H9 (cell line): ENCODE measurements around the gene ACADSB. TPM values are rescaled to one million over a fixed set of nuclear protein-coding genes. Genes with fewer than 3 reads are reported as not detected.

Experiments used
- DNase-seq: peaks from one replicate; pipeline ENCODE4 v3.0.0-alpha.2; 2017
- H2AFZ ChIP-seq: one replicate; pipeline ENCODE4 v1.6.1; 2013; ENCODE audit warnings: mild to moderate bottlenecking, low read length, control low read depth, moderate library complexity
- H2AK5ac ChIP-seq: 2 replicates; pipeline ENCODE4 v1.6.1; 2013; ENCODE audit warnings: low read length, control low read depth, mixed read lengths; ENCODE audit not compliant: insufficient read length
- H2BK120ac ChIP-seq: one replicate; pipeline ENCODE4 v1.6.1; 2013; ENCODE audit warnings: low read depth, mild to moderate bottlenecking, low read length, control low read depth, inconsistent platforms; ENCODE audit not compliant: poor library complexity, severe bottlenecking
- H2BK12ac ChIP-seq: 2 replicates; pipeline ENCODE4 v1.6.1; 2013; ENCODE audit warnings: low read length, control low read depth, mixed read lengths, low read depth; ENCODE audit not compliant: insufficient read length
- H2BK15ac ChIP-seq: 2 replicates; pipeline ENCODE4 v1.6.1; 2013; ENCODE audit warnings: low read depth, low read length, control low read depth
- H2BK20ac ChIP-seq: one replicate; pipeline ENCODE4 v1.6.1; 2013; ENCODE audit warnings: low read depth, mild to moderate bottlenecking, low read length, control low read depth, inconsistent platforms; ENCODE audit not compliant: poor library complexity, severe bottlenecking
- H2BK5ac ChIP-seq: 2 replicates; pipeline ENCODE4 v1.6.1; 2013; ENCODE audit warnings: low read length, control low read depth, mixed read lengths; ENCODE audit not compliant: insufficient read length
- H3K14ac ChIP-seq: 2 replicates; pipeline ENCODE4 v1.6.1; 2013; ENCODE audit warnings: low read length, control low read depth; ENCODE audit not compliant: insufficient read depth
- H3K18ac ChIP-seq: 2 replicates; pipeline ENCODE4 v1.6.1; 2013; ENCODE audit warnings: low read depth, mild to moderate bottlenecking, mixed read lengths, low read length, control low read depth; ENCODE audit not compliant: insufficient read length
- H3K23ac ChIP-seq: 2 replicates; pipeline ENCODE4 v1.6.1; 2013; ENCODE audit warnings: low read length, control low read depth, mixed read lengths, low read depth; ENCODE audit not compliant: insufficient read length
- H3K23me2 ChIP-seq: 2 replicates; pipeline ENCODE4 v1.6.1; 2013; ENCODE audit warnings: low read depth, mild to moderate bottlenecking, mixed read lengths, low read length, control low read depth; ENCODE audit not compliant: insufficient read length, poor library complexity, severe bottlenecking
- H3K27ac ChIP-seq: 2 replicates; pipeline ENCODE4 v1.5.1; 2013; ENCODE audit warnings: low read length, control low read depth, mixed read lengths, low read depth; ENCODE audit not compliant: insufficient read length
- H3K27me3 ChIP-seq: 2 replicates; pipeline ENCODE4 v1.6.1; 2013; ENCODE audit warnings: low read length, control low read depth, inconsistent platforms; ENCODE audit not compliant: insufficient read depth
- H3K4ac ChIP-seq: 2 replicates; pipeline ENCODE4 v1.6.1; 2013; ENCODE audit warnings: low read depth, mild to moderate bottlenecking, control low read depth, inconsistent platforms, low read length, moderate library complexity
- H3K4me1 ChIP-seq: 2 replicates; pipeline ENCODE4 v1.6.1; 2013; ENCODE audit warnings: low read length, control low read depth, inconsistent platforms; ENCODE audit not compliant: insufficient read depth
- H3K4me2 ChIP-seq: 2 replicates; pipeline ENCODE4 v1.6.1; 2013; ENCODE audit warnings: low read length, control low read depth, mixed read lengths; ENCODE audit not compliant: insufficient read length, insufficient read depth
- H3K56ac ChIP-seq: 2 replicates; pipeline ENCODE4 v1.6.1; 2013; ENCODE audit warnings: low read depth, mild to moderate bottlenecking, mixed read lengths, low read length, control low read depth; ENCODE audit not compliant: insufficient read length
- H3K79me1 ChIP-seq: 2 replicates; pipeline ENCODE4 v1.6.1; 2013; ENCODE audit warnings: low read depth, mild to moderate bottlenecking, moderate library complexity, low read length, control low read depth, inconsistent platforms; ENCODE audit not compliant: insufficient read depth, poor library complexity, severe bottlenecking
- H3K79me2 ChIP-seq: 2 replicates; pipeline ENCODE4 v1.6.1; 2013; ENCODE audit warnings: low read length, control low read depth, inconsistent platforms; ENCODE audit not compliant: insufficient read depth
- H3K9ac ChIP-seq: 2 replicates; pipeline ENCODE4 v1.6.1; 2013; ENCODE audit warnings: low read length, control low read depth, mixed read lengths; ENCODE audit not compliant: insufficient read length; ENCODE audit errors: extremely low read depth
- H3K9me3 ChIP-seq: one replicate; pipeline ENCODE4 v1.6.1; 2013; ENCODE audit warnings: low read depth, low read length, inconsistent platforms; ENCODE audit not compliant: control insufficient read depth
- H3T11ph ChIP-seq: one replicate; pipeline ENCODE4 v1.6.1; 2013; ENCODE audit warnings: mild to moderate bottlenecking, low read length, control low read depth, inconsistent platforms
- H4K20me1 ChIP-seq: one replicate; pipeline ENCODE4 v1.6.1; 2013; ENCODE audit not compliant: control insufficient read depth, insufficient read length, insufficient read depth
- H4K5ac ChIP-seq: 2 replicates; pipeline ENCODE4 v1.6.1; 2013; ENCODE audit warnings: low read depth, mild to moderate bottlenecking, mixed read lengths, low read length, control low read depth; ENCODE audit not compliant: insufficient read length
- H4K8ac ChIP-seq: replicated peaks from 2 replicates; pipeline ENCODE4 v1.6.1; 2013; ENCODE audit warnings: low read length, control low read depth, mixed read lengths, low read depth; ENCODE audit not compliant: insufficient read length
- H4K91ac ChIP-seq: 2 replicates; pipeline ENCODE4 v1.6.1; 2013; ENCODE audit warnings: low read depth, mild to moderate bottlenecking, moderate library complexity, mixed read lengths, low read length, control low read depth; ENCODE audit not compliant: insufficient read length
- H3K27ac Mint-ChIP-seq, 3 experiments: 2 replicates in 2 of 3; 3 replicates in 1 of 3; pipeline ENCODE4 v1.8.0; 2020 to 2021; ENCODE audit warnings: mixed read lengths in 3 of 3, mild to moderate bottlenecking in 1 of 3, moderate library complexity in 1 of 3
- H3K27me3 Mint-ChIP-seq: 2 replicates; pipeline ENCODE4 v1.8.0; 2021; ENCODE audit warnings: low read depth, mild to moderate bottlenecking, moderate library complexity, mixed read lengths
- H3K36me3 Mint-ChIP-seq, 3 experiments: 2 replicates in 2 of 3; 3 replicates in 1 of 3; pipeline ENCODE4 v1.8.0; 2020 to 2021; ENCODE audit warnings: low read depth in 3 of 3, mixed read lengths in 3 of 3; ENCODE audit not compliant: insufficient read depth in 1 of 3
- H3K4me1 Mint-ChIP-seq, 2 experiments: 2 replicates each; pipeline ENCODE4 v1.8.0; 2020; ENCODE audit warnings: mixed read lengths in 2 of 2
- H3K4me3 Mint-ChIP-seq, 2 experiments: 2 replicates in 1 of 2; 3 replicates in 1 of 2; pipeline ENCODE4 v1.8.0; 2020 to 2021; ENCODE audit warnings: mild to moderate bottlenecking in 2 of 2, mixed read lengths in 2 of 2, moderate library complexity in 1 of 2
- H3K9me3 Mint-ChIP-seq, 2 experiments: 2 replicates in 1 of 2; 3 replicates in 1 of 2; pipeline ENCODE4 v1.8.0; 2020; ENCODE audit warnings: mild to moderate bottlenecking in 2 of 2, mixed read lengths in 2 of 2, moderate library complexity in 1 of 2
- WGBS: extraction: QIAGEN DNeasy Blood & Tissue Kit; methylation state at CpG from one replicate; pipeline ENCODE4 v1.1.7; 2013; ENCODE audit warnings: missing lambda C conversion rate, low lambda C conversion rate, mixed read lengths; ENCODE audit not compliant: insufficient read length; ENCODE audit errors: extremely low coverage; 5-methylcytosine and 5-hydroxymethylcytosine counted together
- total RNA-seq: library from RNA; stranded (reverse); gene quantifications from 2 replicates; pipeline ENCODE4 v1.2.1, GENCODE V29; 2021
- TF ChIP-seq, protein P1 (sequence below): fragments of 200-600 bp; sonication (generic); conservative IDR thresholded peaks from 3 replicates; pipeline ENCODE4 v1.8.0; 2021; ENCODE audit warnings: antibody characterized with exemption, mild to moderate bottlenecking

Gene ACADSB
- total RNA-seq, 1 experiment from 2014 or later, result 35.1 TPM

DNA sequence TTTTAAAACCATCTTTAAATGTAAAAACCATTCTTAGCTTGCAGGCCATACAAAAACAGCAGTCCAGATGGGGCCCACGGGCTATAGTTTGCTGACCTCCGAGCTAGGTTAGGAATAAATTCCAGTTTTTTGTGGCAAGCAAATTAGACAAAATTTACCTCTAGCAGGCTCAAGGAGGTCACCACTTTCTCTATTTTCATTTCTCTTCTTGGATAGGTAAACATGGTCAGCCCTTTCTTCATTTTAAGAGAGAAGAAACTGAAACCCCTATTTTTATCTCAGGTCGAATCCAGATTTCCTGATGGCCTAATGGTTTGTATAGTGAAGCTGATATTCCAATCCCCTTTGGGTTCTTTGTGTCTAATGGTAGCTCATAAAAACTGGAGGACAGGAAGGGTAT lies 10.9 kb upstream of the ACADSB start:
- no peak overlapping the region for H3K23ac ChIP-seq
- no peak overlapping the region for H2BK15ac ChIP-seq
- no peak overlapping the region for H4K8ac ChIP-seq
- no peak overlapping the region for H3K18ac ChIP-seq
- H3K36me3 Mint-ChIP-seq, result peaks cover 3 to 30% (median 30%) of the 10 kb centered on the region in 3 experiments; a peak in 5 of 7 replicates
- H4K5ac ChIP-seq, result no peak overlapping the region
- no peak overlapping the region for H2BK12ac ChIP-seq
- H3K23me2 ChIP-seq, result no peaks in the 10 kb centered on the region
- no peak overlapping the region for H2AK5ac ChIP-seq
- H3K9me3 ChIP-seq, result no peaks in the 10 kb centered on the region
- no peaks in the 10 kb centered on the region for H3K9me3 Mint-ChIP-seq
- no peak overlapping the region for H3K27ac Mint-ChIP-seq
- no CpG with 5 or more reads among the region's 3 CpGs for WGBS
- H3K27ac ChIP-seq, result no peak overlapping the region
- no peaks in the 10 kb centered on the region; the same call in 1 of the 2 replicates for H3K27me3 ChIP-seq
- H4K20me1 ChIP-seq, result no peaks in the 10 kb centered on the region
- no peaks in the 10 kb centered on the region for H3K79me2 ChIP-seq
- H2BK120ac ChIP-seq, result no peak overlapping the region
- H2AFZ ChIP-seq, result no peak overlapping the region
- H3K4me1 Mint-ChIP-seq, result peaks cover 4 to 11% of the 10 kb centered on the region in 2 experiments
- H3K14ac ChIP-seq, result no peak overlapping the region
- H3K4me3 Mint-ChIP-seq, result no peak overlapping the region
- H3K4me1 ChIP-seq, result no peaks in the 10 kb centered on the region
- no peak overlapping the region for H3K4ac ChIP-seq
- no peaks in the 10 kb centered on the region for H3K27me3 Mint-ChIP-seq
- no peak overlapping the region for H3K56ac ChIP-seq
- TF ChIP-seq, protein P1, sequence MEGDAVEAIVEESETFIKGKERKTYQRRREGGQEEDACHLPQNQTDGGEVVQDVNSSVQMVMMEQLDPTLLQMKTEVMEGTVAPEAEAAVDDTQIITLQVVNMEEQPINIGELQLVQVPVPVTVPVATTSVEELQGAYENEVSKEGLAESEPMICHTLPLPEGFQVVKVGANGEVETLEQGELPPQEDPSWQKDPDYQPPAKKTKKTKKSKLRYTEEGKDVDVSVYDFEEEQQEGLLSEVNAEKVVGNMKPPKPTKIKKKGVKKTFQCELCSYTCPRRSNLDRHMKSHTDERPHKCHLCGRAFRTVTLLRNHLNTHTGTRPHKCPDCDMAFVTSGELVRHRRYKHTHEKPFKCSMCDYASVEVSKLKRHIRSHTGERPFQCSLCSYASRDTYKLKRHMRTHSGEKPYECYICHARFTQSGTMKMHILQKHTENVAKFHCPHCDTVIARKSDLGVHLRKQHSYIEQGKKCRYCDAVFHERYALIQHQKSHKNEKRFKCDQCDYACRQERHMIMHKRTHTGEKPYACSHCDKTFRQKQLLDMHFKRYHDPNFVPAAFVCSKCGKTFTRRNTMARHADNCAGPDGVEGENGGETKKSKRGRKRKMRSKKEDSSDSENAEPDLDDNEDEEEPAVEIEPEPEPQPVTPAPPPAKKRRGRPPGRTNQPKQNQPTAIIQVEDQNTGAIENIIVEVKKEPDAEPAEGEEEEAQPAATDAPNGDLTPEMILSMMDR, result no peak
- H2BK20ac ChIP-seq, result no peak overlapping the region
- no peak overlapping the region for H3T11ph ChIP-seq
- no peak overlapping the region for H3K4me2 ChIP-seq
- H4K91ac ChIP-seq, result no peak overlapping the region
- no peak for DNase-seq
- no peak overlapping the region for H2BK5ac ChIP-seq
- no peaks in the 10 kb centered on the region for H3K79me1 ChIP-seq
- H3K9ac ChIP-seq, result no peak overlapping the region
